Osteocyte (in vitro differentiated cells): Measurements from ENCODE around the gene PCDHGB5. TPM values are rescaled to one million over a fixed set of nuclear protein-coding genes. Genes with fewer than 3 reads are reported as not detected.
"Not testable (repeated sequence)": the region's sequence is repeated elsewhere in the genome, so short reads cannot be mapped to it uniquely, and the experiment has no call there.

Experiments used
- DNase-seq: peaks from one replicate; pipeline ENCODE4 v3.0.0; 2021; ENCODE audit warnings: mixed read lengths; ENCODE audit not compliant: unreplicated experiment; ENCODE audit errors: extremely low spot score
- H3K27ac Mint-ChIP-seq: one replicate; pipeline ENCODE4 v1.8.0; 2021; ENCODE audit warnings: mild to moderate bottlenecking, mixed read lengths; ENCODE audit not compliant: unreplicated experiment
- H3K27me3 Mint-ChIP-seq: one replicate; pipeline ENCODE4 v1.8.0; 2021; ENCODE audit warnings: mixed read lengths; ENCODE audit not compliant: unreplicated experiment
- H3K36me3 Mint-ChIP-seq: one replicate; pipeline ENCODE4 v1.8.0; 2021; ENCODE audit warnings: mixed read lengths; ENCODE audit not compliant: unreplicated experiment
- H3K4me1 Mint-ChIP-seq: one replicate; pipeline ENCODE4 v1.8.0; 2021; ENCODE audit warnings: mixed read lengths; ENCODE audit not compliant: unreplicated experiment
- H3K4me3 Mint-ChIP-seq: one replicate; pipeline ENCODE4 v1.8.0; 2021; ENCODE audit warnings: mild to moderate bottlenecking, moderate library complexity, mixed read lengths; ENCODE audit not compliant: unreplicated experiment
- H3K9me3 Mint-ChIP-seq: one replicate; pipeline ENCODE4 v1.8.0; 2021; ENCODE audit warnings: mixed read lengths; ENCODE audit not compliant: unreplicated experiment
- CTCF ChIP-seq: fragments of 200-600 bp; sonication (generic); IDR thresholded peaks from 2 replicates; pipeline ENCODE4 v1.5.0; 2021; ENCODE audit warnings: antibody characterized with exemption, mild to moderate bottlenecking, moderate library complexity
- total RNA-seq: library from RNA; stranded (reverse); gene quantifications from 2 replicates; pipeline ENCODE4 v1.2.1, GENCODE V29; 2021

The PCDHGB5 gene
- total RNA-seq, 1 donor from 2014 or later, result 1.3 TPM

- H3K36me3 Mint-ChIP-seq, result no peaks in the 10 kb centered on the region
- H3K9me3 Mint-ChIP-seq, result peaks cover 22% of the 10 kb centered on the region
- H3K27ac Mint-ChIP-seq, result no peak within 1 kb of the TSS
- no peak within 1 kb of the TSS for H3K4me3 Mint-ChIP-seq
- no peaks in the 10 kb centered on the region for H3K27me3 Mint-ChIP-seq
- peak; percentile 81 for DNase-seq
- no peaks in the 10 kb centered on the region for H3K4me1 Mint-ChIP-seq
- no peak for TF ChIP-seq CTCF
Measured at GRCh38 chr5:141373673-141374317, 24.0 kb upstream of the PCDHGB5 start, which contains the start of gene PCDHGA6. TSS of gene PCDHGA6 (plus strand) at chr5:141373891. CDS start at chr5:141374084, 193 bp downstream.

GRCh38 chr5:141374627-141375026 lies 23.1 kb upstream of the PCDHGB5 start:
- Mint-ChIP-seq H3K27me3 (no peaks in the 10 kb centered on the region), H3K36me3 (no peaks in the 10 kb centered on the region), H3K27ac (no peak overlapping the region), H3K4me1 (no peaks in the 10 kb centered on the region), H3K9me3 (peaks cover 29% of the 10 kb centered on the region), H3K4me3 (no peak overlapping the region)
- peak; percentile 80 for DNase-seq
- no peak for TF ChIP-seq CTCF

GRCh38 chr5:141375444-141376155 lies 22.1 kb upstream of the PCDHGB5 start:
- peaks cover 35% of the 10 kb centered on the region for H3K9me3 Mint-ChIP-seq
- H3K4me1 Mint-ChIP-seq, H3K36me3 Mint-ChIP-seq, H3K27me3 Mint-ChIP-seq, H3K27ac Mint-ChIP-seq, H3K4me3 Mint-ChIP-seq, DNase-seq: not testable (repeated sequence)

GRCh38 chr5:141382469-141383294 lies 15.1 kb upstream of the PCDHGB5 start, which contains the start of gene PCDHGA7:
TSS of gene PCDHGA7 (plus strand) at chr5:141382742. CDS start at chr5:141382900, 158 bp downstream.
- Mint-ChIP-seq H3K4me1 (no peaks in the 10 kb centered on the region), H3K27me3 (no peaks in the 10 kb centered on the region), H3K9me3 (peaks cover 28% of the 10 kb centered on the region), H3K4me3 (no peak within 1 kb of the TSS), H3K27ac (no peak within 1 kb of the TSS), H3K36me3 (no peaks in the 10 kb centered on the region)
- no peak for DNase-seq
- no peak for TF ChIP-seq CTCF

- no peak for DNase-seq
- TF ChIP-seq CTCF, result no peak
- no peak overlapping the region for H3K27ac Mint-ChIP-seq
- peaks cover 30% of the 10 kb centered on the region for H3K9me3 Mint-ChIP-seq
- peaks cover under 1% of the 10 kb centered on the region for H3K36me3 Mint-ChIP-seq
- no peak overlapping the region for H3K4me3 Mint-ChIP-seq
- no peaks in the 10 kb centered on the region for H3K4me1 Mint-ChIP-seq
- no peaks in the 10 kb centered on the region for H3K27me3 Mint-ChIP-seq
Measured at GRCh38 chr5:141383345-141383744, 14.4 kb upstream of the PCDHGB5 start.
